H9 (cell line): Measurements from ENCODE around the gene C8G. TPM values are rescaled to one million over a fixed set of nuclear protein-coding genes. Genes with fewer than 3 reads are reported as not detected.

Experiments
- DNase-seq: peaks from one replicate; pipeline ENCODE4 v3.0.0-alpha.2; 2017
- H2AFZ ChIP-seq: one replicate; pipeline ENCODE4 v1.6.1; 2013; ENCODE audit warnings: mild to moderate bottlenecking, low read length, control low read depth, moderate library complexity
- H2AK5ac ChIP-seq: 2 replicates; pipeline ENCODE4 v1.6.1; 2013; ENCODE audit warnings: low read length, control low read depth, mixed read lengths; ENCODE audit not compliant: insufficient read length
- H2BK120ac ChIP-seq: one replicate; pipeline ENCODE4 v1.6.1; 2013; ENCODE audit warnings: low read depth, mild to moderate bottlenecking, low read length, control low read depth, inconsistent platforms; ENCODE audit not compliant: poor library complexity, severe bottlenecking
- H2BK12ac ChIP-seq: 2 replicates; pipeline ENCODE4 v1.6.1; 2013; ENCODE audit warnings: low read length, control low read depth, mixed read lengths, low read depth; ENCODE audit not compliant: insufficient read length
- H2BK15ac ChIP-seq: 2 replicates; pipeline ENCODE4 v1.6.1; 2013; ENCODE audit warnings: low read depth, low read length, control low read depth
- H2BK20ac ChIP-seq: one replicate; pipeline ENCODE4 v1.6.1; 2013; ENCODE audit warnings: low read depth, mild to moderate bottlenecking, low read length, control low read depth, inconsistent platforms; ENCODE audit not compliant: poor library complexity, severe bottlenecking
- H2BK5ac ChIP-seq: 2 replicates; pipeline ENCODE4 v1.6.1; 2013; ENCODE audit warnings: low read length, control low read depth, mixed read lengths; ENCODE audit not compliant: insufficient read length
- H3K14ac ChIP-seq: 2 replicates; pipeline ENCODE4 v1.6.1; 2013; ENCODE audit warnings: low read length, control low read depth; ENCODE audit not compliant: insufficient read depth
- H3K18ac ChIP-seq: 2 replicates; pipeline ENCODE4 v1.6.1; 2013; ENCODE audit warnings: low read depth, mild to moderate bottlenecking, mixed read lengths, low read length, control low read depth; ENCODE audit not compliant: insufficient read length
- H3K23ac ChIP-seq: 2 replicates; pipeline ENCODE4 v1.6.1; 2013; ENCODE audit warnings: low read length, control low read depth, mixed read lengths, low read depth; ENCODE audit not compliant: insufficient read length
- H3K23me2 ChIP-seq: 2 replicates; pipeline ENCODE4 v1.6.1; 2013; ENCODE audit warnings: low read depth, mild to moderate bottlenecking, mixed read lengths, low read length, control low read depth; ENCODE audit not compliant: insufficient read length, poor library complexity, severe bottlenecking
- H3K27ac ChIP-seq: 2 replicates; pipeline ENCODE4 v1.5.1; 2013; ENCODE audit warnings: low read length, control low read depth, mixed read lengths, low read depth; ENCODE audit not compliant: insufficient read length
- H3K27me3 ChIP-seq: 2 replicates; pipeline ENCODE4 v1.6.1; 2013; ENCODE audit warnings: low read length, control low read depth, inconsistent platforms; ENCODE audit not compliant: insufficient read depth
- H3K4ac ChIP-seq: 2 replicates; pipeline ENCODE4 v1.6.1; 2013; ENCODE audit warnings: low read depth, mild to moderate bottlenecking, control low read depth, inconsistent platforms, low read length, moderate library complexity
- H3K4me1 ChIP-seq: 2 replicates; pipeline ENCODE4 v1.6.1; 2013; ENCODE audit warnings: low read length, control low read depth, inconsistent platforms; ENCODE audit not compliant: insufficient read depth
- H3K4me2 ChIP-seq: 2 replicates; pipeline ENCODE4 v1.6.1; 2013; ENCODE audit warnings: low read length, control low read depth, mixed read lengths; ENCODE audit not compliant: insufficient read length, insufficient read depth
- H3K56ac ChIP-seq: 2 replicates; pipeline ENCODE4 v1.6.1; 2013; ENCODE audit warnings: low read depth, mild to moderate bottlenecking, mixed read lengths, low read length, control low read depth; ENCODE audit not compliant: insufficient read length
- H3K79me1 ChIP-seq: 2 replicates; pipeline ENCODE4 v1.6.1; 2013; ENCODE audit warnings: low read depth, mild to moderate bottlenecking, moderate library complexity, low read length, control low read depth, inconsistent platforms; ENCODE audit not compliant: insufficient read depth, poor library complexity, severe bottlenecking
- H3K79me2 ChIP-seq: 2 replicates; pipeline ENCODE4 v1.6.1; 2013; ENCODE audit warnings: low read length, control low read depth, inconsistent platforms; ENCODE audit not compliant: insufficient read depth
- H3K9ac ChIP-seq: 2 replicates; pipeline ENCODE4 v1.6.1; 2013; ENCODE audit warnings: low read length, control low read depth, mixed read lengths; ENCODE audit not compliant: insufficient read length; ENCODE audit errors: extremely low read depth
- H3K9me3 ChIP-seq: one replicate; pipeline ENCODE4 v1.6.1; 2013; ENCODE audit warnings: low read depth, low read length, inconsistent platforms; ENCODE audit not compliant: control insufficient read depth
- H3T11ph ChIP-seq: one replicate; pipeline ENCODE4 v1.6.1; 2013; ENCODE audit warnings: mild to moderate bottlenecking, low read length, control low read depth, inconsistent platforms
- H4K20me1 ChIP-seq: one replicate; pipeline ENCODE4 v1.6.1; 2013; ENCODE audit not compliant: control insufficient read depth, insufficient read length, insufficient read depth
- H4K5ac ChIP-seq: 2 replicates; pipeline ENCODE4 v1.6.1; 2013; ENCODE audit warnings: low read depth, mild to moderate bottlenecking, mixed read lengths, low read length, control low read depth; ENCODE audit not compliant: insufficient read length
- H4K8ac ChIP-seq: replicated peaks from 2 replicates; pipeline ENCODE4 v1.6.1; 2013; ENCODE audit warnings: low read length, control low read depth, mixed read lengths, low read depth; ENCODE audit not compliant: insufficient read length
- H4K91ac ChIP-seq: 2 replicates; pipeline ENCODE4 v1.6.1; 2013; ENCODE audit warnings: low read depth, mild to moderate bottlenecking, moderate library complexity, mixed read lengths, low read length, control low read depth; ENCODE audit not compliant: insufficient read length
- H3K27ac Mint-ChIP-seq, 3 experiments: 2 replicates in 2 of 3; 3 replicates in 1 of 3; pipeline ENCODE4 v1.8.0; 2020 to 2021; ENCODE audit warnings: mixed read lengths in 3 of 3, mild to moderate bottlenecking in 1 of 3, moderate library complexity in 1 of 3
- H3K27me3 Mint-ChIP-seq: 2 replicates; pipeline ENCODE4 v1.8.0; 2021; ENCODE audit warnings: low read depth, mild to moderate bottlenecking, moderate library complexity, mixed read lengths
- H3K36me3 Mint-ChIP-seq, 3 experiments: 2 replicates in 2 of 3; 3 replicates in 1 of 3; pipeline ENCODE4 v1.8.0; 2020 to 2021; ENCODE audit warnings: low read depth in 3 of 3, mixed read lengths in 3 of 3; ENCODE audit not compliant: insufficient read depth in 1 of 3
- H3K4me1 Mint-ChIP-seq, 2 experiments: 2 replicates each; pipeline ENCODE4 v1.8.0; 2020; ENCODE audit warnings: mixed read lengths in 2 of 2
- H3K4me3 Mint-ChIP-seq, 2 experiments: 2 replicates in 1 of 2; 3 replicates in 1 of 2; pipeline ENCODE4 v1.8.0; 2020 to 2021; ENCODE audit warnings: mild to moderate bottlenecking in 2 of 2, mixed read lengths in 2 of 2, moderate library complexity in 1 of 2
- H3K9me3 Mint-ChIP-seq, 2 experiments: 2 replicates in 1 of 2; 3 replicates in 1 of 2; pipeline ENCODE4 v1.8.0; 2020; ENCODE audit warnings: mild to moderate bottlenecking in 2 of 2, mixed read lengths in 2 of 2, moderate library complexity in 1 of 2
- WGBS: extraction: QIAGEN DNeasy Blood & Tissue Kit; methylation state at CpG from one replicate; pipeline ENCODE4 v1.1.7; 2013; ENCODE audit warnings: missing lambda C conversion rate, low lambda C conversion rate, mixed read lengths; ENCODE audit not compliant: insufficient read length; ENCODE audit errors: extremely low coverage; 5-methylcytosine and 5-hydroxymethylcytosine counted together
- total RNA-seq: library from RNA; stranded (reverse); gene quantifications from 2 replicates; pipeline ENCODE4 v1.2.1, GENCODE V29; 2021
- TF ChIP-seq, protein P1 (sequence below): fragments of 200-600 bp; sonication (generic); conservative IDR thresholded peaks from 3 replicates; pipeline ENCODE4 v1.8.0; 2021; ENCODE audit warnings: antibody characterized with exemption, mild to moderate bottlenecking

C8G gene
- total RNA-seq, 1 experiment from 2014 or later: 0.96 TPM

DNA sequence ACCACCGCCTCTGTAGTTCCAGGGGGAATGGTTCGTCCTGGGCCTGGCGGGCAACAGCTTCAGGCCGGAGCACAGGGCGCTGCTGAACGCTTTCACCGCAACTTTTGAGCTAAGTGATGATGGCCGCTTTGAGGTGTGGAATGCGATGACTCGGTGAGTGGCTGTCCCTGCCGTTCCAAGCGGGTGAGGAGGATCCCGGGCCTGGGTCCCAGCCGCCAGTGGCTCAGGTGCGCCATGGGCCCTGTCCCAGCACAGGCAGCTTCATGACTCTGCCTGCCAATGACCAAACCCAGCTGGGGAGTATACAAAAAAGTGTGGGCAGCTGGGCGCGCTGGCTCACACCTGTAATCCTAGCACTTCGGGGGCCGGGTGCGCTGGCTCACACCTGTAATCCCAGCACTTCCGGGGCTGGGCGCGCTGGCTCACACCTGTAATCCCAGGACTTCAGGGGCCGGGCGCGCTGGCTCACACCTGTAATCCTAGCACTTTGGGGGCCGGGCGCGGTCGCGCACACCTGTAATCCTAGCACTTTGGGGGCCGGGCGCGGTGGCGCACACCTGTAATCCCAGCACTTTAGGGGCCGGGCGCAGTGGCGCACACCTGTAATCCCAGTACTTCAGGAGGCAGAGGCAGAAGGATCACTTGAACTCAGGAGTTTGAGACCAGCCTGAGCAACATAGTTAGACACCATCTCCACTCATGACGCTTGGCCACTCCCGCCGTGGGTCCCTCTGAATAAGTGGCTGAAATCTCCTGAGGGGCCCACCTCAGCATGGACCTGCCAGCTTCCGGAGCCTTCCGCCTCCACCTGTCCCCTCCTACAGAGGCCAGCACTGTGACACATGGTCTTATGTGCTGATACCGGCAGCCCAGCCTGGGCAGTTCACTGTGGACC, 8.1 kb downstream of the C8G start:
- Histone ChIP-seq H2BK12ac (no peak overlapping the region), H3T11ph (no peak overlapping the region), H3K4ac (no peak overlapping the region), H3K79me1 (no peaks in the 10 kb centered on the region), H4K5ac (no peak overlapping the region), H3K18ac (no peak overlapping the region), H2AFZ (no peak overlapping the region), H3K23ac (no peak overlapping the region), H3K4me2 (no peak overlapping the region), H3K23me2 (peaks cover 5% of the 10 kb centered on the region), H3K27ac (no peak overlapping the region), H3K79me2 (no peaks in the 10 kb centered on the region), H3K9ac (no peak overlapping the region), H3K14ac (no peak overlapping the region), H2AK5ac (no peak overlapping the region), H3K4me1 (no peaks in the 10 kb centered on the region), H2BK15ac (no peak overlapping the region), H4K8ac (no peak overlapping the region), H2BK5ac (no peak overlapping the region), H2BK20ac (no peak overlapping the region), H3K27me3 (no peaks in the 10 kb centered on the region), H3K9me3 (no peaks in the 10 kb centered on the region), H2BK120ac (no peak overlapping the region), H4K91ac (no peak overlapping the region), H3K56ac (no peak overlapping the region), H4K20me1 (peaks cover 2% of the 10 kb centered on the region)
- no CpG with 5 or more reads among the region's 44 CpGs for WGBS
- peaks cover 6% of the 10 kb centered on the region; the same call in 1 of the 2 replicates for H3K27me3 Mint-ChIP-seq
- TF ChIP-seq, protein P1, sequence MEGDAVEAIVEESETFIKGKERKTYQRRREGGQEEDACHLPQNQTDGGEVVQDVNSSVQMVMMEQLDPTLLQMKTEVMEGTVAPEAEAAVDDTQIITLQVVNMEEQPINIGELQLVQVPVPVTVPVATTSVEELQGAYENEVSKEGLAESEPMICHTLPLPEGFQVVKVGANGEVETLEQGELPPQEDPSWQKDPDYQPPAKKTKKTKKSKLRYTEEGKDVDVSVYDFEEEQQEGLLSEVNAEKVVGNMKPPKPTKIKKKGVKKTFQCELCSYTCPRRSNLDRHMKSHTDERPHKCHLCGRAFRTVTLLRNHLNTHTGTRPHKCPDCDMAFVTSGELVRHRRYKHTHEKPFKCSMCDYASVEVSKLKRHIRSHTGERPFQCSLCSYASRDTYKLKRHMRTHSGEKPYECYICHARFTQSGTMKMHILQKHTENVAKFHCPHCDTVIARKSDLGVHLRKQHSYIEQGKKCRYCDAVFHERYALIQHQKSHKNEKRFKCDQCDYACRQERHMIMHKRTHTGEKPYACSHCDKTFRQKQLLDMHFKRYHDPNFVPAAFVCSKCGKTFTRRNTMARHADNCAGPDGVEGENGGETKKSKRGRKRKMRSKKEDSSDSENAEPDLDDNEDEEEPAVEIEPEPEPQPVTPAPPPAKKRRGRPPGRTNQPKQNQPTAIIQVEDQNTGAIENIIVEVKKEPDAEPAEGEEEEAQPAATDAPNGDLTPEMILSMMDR: no peak
- H3K36me3 Mint-ChIP-seq: no peaks in the 10 kb centered on the region; a peak in 1 of 7 replicates
- no peak overlapping the region for H3K27ac Mint-ChIP-seq
- H3K4me1 Mint-ChIP-seq: peaks cover 2 to 3% of the 10 kb centered on the region in 2 experiments
- no peak for DNase-seq
- H3K9me3 Mint-ChIP-seq: peaks cover 6% of the 10 kb centered on the region in 2 experiments; a peak in 4 of 5 replicates
- H3K4me3 Mint-ChIP-seq: peak overlapping the region in 1 of 2 experiments; percentile 35; a peak in 1 of 5 replicates
